ENCODE data around the gene KDM3B.
A peak's percentile ranks its signal among the peaks of the same experiment; 100 is the strongest.

Gene KDM3B

DNA sequence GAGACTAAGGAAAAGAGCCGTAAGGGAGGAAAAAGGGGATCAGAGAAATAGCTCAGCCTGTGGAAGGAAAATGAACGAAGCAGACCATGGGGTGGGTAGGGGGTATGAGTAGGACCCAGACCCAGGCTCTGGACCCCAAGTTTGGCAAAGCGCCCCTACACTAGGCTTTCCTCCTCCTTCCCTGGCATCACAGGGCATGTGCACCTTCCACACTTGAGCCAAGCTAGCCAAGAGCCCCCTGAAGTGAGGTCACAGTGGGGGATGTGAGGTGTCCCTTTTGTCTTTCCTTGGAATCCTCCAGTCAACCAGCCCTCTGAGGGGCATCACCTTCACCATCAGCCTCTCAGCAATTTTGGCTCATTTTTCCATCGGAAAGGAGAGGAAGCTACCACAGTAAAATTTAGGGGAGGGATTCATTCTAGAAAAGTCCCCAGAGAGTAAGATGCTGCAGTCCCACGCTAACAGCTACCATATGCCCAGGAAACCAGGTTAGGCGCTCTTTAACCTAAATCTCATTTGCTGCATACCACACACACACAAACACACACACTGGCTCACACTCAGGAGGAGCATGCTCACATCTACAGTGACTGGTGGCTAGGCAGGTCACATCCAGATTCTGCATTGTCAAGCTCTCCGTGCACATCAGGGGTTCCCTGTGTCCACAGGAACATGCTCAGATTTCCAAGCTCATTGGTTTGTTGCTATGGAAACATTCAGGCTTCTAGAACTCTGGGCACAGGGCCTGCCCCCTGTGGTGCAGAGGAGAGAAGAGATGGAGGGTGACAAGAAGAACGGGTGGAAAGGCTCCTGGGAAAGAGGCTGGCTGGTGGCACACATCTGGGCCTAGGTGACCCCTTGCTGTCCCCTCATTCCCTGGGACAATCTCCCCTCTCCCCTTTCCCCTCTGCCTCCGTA, 96.3 kb downstream of the KDM3B start:
- DNase-seq (ENCODE audit: low read depth), result no peak

DNA sequence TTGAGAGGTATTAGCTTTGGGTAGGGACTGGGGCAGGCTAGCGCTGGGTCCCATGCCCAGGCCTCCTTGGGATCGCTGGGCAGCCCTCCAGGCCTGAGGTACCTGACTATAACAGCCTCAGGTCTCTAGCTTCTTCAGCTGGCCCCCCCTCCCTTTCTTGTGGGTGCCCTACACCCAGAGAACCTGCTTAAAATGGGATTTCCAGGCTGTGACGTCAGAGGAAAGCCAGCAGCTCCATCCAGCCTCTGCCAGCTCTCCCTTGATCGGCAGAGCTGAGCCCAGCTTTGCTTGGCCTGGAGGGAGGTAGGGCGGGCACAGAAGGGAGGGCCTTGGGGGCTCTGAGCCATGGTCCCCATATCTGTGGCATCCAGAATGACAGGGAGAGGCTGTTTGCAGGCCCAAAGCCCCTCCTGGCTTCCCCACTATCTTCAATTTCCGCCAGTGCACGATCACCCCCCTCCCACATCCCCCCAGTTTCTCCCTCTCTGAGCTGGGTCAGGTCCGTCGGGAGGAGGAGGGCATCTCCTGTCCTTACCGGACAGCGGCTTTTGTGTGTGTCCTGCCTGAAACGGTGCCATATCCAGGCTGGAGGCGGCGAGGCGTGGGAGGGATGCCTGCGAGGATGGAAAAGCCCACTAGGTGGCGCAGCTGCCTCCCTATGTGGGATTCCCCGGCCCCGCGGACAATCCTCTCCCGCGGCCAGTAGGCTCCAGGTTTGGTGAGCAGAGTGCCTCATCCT, 97.2 kb downstream of the KDM3B start:
- DNase-seq (ENCODE audit: low read depth), result peak; percentile 59

DNA sequence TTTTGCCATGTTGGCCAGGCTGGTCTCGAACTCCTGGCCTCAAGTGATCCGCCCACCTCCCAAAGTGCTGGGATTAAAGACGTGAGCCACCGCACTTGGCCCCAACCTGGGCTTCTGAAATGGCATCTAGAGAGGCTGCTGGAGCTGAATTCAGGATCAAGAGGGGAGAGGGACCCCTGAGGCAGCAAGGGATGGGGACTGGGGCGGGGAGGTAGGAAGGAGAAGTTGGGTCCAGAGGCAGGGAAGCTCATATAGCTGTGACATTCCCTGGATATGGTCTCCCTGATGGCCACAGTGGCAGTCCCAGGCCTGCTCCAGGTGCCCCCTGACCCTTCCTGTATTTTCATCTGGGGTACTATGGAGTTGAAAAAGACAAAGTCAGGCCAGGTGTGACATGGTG, 98.5 kb downstream of the KDM3B start:
- DNase-seq (ENCODE audit: low read depth), result no peak

DNA sequence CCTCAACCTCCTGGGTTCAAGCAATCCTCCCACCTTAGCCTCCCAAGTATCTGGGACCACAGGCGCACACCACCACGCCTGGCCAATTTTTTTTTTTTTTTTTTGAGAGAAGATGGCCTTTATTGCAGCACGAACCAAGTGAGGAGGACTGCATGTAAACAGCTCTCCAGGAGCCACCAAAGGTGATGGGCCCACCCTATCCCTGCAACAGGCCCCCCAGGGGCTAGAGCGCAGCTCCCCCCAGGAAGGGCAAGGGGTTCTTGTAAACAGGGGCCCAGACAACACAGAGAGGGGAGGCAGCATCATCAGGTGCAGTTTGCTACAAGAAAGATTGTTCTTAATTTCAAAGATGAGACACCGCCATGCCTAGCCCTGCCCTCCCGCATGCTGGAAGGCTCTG, 100.2 kb downstream of the KDM3B start:
- DNase-seq (ENCODE audit: low read depth), result no peak

DNA sequence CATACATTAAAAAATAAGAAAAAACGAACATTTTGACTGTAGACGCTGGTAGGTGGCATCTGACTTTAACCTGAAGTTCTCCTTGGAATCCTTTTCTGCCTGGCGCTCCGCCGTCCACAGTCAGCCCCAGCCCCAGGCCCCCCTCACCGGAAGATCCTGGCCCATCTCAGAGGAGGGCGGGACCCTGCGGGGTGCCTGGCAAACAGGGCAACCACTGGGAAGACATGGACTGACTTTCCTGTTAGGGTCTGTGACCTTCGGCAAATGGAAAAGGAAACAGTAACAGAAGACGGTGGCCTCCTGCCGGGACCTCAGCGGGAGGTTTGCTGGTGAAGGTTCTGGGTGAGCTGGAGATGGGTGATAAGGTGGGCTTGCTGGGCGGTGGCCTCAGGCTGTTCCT, 101.1 kb downstream of the KDM3B start:
- DNase-seq (ENCODE audit: low read depth), result no peak

DNA sequence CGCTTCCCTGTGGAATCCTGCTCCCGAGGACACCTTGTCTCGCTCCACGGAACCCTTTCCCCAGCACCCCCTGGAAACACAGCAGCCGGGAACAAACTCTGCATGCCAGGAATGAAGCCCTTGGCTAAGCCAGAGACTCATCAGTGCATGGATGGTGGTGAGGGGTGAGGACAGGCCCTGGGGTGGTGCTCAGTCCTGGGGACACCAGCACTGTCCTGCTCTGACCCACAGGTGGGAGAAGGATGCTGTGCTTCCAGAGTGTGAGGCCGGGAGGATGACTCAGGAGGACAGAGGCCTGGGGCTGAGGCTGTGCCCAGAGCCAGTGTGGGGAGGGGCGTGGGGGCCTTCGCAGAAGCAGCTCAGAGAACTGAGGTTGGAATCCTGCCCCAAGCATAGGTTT, 101.6 kb downstream of the KDM3B start:
- DNase-seq (ENCODE audit: low read depth), result no peak

DNA sequence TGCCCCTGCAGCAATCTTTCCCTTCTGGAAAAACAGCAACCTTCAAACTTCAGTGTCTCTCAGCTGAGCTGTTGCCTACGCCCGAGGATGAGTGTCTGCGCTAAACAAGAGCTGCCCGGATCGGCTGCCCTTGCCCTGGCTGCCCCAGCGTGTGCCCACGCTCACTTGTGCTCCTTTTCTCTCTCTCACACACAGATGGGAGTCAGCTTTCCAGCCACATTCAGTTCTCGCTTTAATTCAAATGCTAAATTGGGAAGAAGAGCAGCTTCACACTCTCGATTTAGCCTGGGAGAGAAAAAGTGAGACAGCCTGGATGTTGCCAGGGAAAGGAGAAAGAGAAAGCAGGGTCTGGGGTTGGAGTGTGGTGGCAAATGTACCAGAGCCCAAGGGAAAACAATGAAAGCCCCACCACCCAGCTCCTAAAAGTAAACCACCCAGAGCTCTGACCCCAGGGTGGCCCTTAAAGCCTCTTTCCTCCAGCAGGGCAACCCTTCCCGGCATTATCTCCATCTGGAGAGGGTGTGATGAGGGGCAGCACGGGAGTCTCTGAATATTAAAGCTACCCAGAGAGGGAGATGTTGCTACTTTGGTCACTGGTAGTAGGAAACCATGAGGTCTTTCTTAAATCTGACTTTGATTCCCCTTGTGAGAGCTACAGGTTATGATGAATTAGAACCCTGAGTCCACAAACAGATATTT, 102.9 kb downstream of the KDM3B start:
- DNase-seq (ENCODE audit: low read depth), result no peak

DNA sequence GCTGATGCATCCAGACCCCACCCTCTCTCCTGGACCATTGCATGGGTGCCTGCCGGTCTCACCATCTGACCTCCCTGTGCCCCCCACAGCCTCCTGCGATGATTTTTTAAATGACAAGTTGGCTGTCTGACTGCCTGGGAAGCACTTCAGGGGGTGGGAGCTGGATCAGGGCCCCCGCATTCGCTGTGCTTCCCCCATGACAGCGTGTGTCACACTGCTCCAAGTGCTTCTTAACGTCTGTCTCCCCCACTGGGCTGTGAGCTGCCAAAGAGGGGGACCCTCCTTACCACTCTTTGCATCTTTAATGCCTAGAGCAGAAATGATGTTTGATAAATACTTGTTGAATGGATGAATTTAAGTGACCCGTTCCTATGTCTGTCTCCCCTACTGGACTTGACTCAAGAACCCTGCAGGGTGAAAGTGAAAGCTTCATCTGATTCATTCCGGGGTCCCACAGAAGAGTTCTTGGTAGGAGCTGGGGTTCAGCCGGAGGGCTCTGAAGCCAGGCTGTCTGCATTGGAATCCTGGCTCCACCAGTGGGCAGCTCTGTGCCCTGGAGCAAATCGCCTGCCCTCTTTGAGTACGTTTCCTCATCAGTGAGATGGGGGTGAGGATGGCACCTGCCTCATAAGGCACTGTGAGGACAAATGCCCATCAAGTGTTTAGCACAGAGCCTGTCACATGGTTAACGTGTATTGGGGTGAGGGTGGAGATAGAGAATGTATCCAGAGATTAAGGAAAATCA, 105.2 kb downstream of the KDM3B start:
- DNase-seq (ENCODE audit: low read depth), result no peak

DNA sequence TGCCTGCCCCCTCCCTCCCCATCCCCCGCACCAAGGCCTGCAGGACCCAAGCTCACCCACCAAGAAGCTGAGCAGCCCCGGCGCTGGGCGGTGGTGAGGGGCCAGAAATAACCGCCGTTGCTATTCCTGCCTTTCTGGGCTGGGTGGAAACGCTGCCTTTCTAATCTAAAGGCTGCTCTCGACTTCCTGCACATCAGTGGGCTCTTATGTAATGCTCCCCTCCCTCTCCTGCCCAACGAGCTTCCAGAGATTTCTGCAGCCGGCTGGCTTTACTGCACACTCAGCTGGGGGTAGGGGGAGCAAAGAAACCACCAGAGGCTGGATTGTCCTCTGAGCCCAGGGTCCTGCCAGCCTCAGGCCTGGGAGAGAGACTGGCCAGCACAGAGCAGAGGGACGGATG, 105.9 kb downstream of the KDM3B start:
- no peak for DNase-seq (ENCODE audit: low read depth)

DNA sequence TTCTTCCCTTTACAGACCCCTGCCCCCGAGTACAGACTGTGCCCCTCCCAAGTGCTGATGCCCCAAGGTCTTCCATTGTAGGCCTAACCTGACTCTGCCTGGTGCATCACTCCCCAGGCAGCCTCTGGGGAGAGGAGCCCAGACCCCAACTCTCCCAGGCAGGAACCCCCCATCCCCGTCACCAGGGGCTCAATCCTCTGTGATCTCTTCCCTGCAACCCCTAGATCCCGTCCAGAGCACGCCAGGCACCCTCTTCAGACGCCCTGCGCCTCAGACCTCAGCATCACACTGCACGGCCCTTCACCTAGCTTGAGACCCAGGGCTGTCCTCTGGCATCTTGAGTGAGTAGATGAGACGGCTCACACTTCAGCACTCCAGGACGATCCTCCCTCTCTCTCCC, 106.4 kb downstream of the KDM3B start:
- no peak for DNase-seq (ENCODE audit: low read depth)

DNA sequence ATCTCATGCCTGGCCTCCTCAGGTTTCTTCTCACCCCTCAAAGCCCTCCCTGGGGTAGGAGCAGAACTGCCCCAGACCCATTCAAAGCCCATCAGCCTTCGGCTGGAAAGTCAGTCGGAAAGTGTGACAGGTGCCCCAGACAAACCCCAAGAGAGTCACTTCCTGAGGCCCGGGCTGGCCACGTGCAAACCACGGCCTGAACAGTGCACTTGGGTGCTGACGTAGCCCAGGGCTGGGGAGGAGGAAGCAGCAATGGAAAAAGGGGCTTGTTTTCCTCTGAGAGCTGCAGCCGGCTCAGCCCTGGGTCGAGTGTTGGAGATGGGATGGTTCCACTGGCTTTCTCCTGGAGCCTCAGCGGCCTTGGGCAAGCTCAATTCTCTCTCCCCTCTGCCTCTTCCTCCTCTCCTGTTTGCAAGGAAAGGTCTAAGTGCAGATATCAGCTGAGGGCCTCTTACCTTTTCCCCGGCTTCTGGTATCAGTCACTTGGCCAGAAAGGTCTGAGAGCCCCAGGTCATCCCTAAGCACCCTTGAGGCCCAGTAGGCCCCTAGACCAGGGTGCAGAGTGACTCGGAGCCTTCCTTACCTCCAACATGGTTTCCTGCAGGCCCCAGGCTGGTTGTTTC, 106.9 kb downstream of the KDM3B start:
- DNase-seq (ENCODE audit: low read depth), result peak; percentile 71

DNA sequence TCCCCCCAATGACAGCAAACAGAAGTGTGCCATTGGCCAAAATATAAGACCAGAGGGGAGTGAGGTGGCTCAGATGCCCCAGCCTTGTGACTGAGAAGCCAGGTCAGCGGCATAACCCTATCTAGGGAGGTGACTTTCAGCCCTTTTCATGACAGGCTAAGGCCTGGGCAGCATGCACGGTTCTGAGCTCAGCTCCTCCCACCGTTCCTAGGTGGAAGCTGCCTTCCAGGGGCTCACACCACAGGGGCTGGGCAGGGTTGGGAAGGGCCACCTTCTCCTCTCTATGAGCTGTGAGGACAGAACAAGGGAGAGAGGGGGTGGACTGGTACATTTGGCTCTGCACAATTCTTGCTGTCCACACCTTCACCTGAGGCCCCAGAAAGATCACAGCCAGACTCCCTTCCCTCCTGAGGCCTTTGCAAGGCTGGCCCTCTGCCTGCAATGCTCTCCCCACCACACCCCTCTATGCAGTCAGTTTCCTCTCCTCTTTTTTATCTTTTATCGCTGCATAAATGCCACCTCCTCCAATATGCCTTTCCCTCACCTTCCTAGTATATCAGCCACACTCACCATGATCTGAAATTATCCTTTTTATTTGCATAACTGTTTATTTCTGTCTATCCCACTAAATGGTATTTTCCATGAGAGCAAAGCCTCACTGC, 107.7 kb downstream of the KDM3B start:
- DNase-seq (ENCODE audit: low read depth), result no peak

DNA sequence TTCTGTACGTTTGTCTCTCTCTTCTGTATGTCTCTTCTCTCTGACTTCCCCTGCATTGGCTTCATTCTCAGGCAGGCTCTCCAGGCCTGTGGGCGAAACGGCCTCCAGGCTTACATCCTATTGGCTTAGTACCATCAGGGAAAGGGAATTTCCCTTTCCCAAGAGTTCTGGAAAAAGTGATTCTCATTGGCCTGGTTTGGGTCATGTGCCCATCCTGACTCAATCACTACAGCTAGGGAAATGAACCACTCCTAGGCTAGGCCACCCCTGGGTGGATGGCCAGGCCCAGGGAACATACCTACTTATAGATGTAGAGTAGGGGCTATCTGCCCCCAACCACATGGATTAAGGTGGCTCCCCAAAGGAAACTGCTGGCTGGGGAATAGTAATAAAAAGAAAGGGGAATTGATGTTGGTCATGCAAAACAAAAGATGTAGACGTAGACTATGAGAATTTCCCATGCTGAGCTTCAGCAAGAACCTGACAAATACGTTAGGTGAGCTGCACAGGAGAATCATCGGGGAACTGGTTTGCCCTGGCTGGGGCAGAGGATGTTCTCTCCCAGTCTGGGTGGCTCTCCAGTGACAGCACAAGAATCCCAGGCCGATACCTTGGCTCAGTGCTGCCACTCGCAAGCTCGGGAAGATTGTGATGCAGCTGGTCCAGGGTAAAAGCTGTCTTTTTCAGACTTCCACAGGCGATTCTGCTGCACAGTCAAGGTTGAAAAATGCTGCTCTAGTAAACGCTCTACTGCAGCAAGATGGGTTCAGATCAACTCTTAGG, 109.0 kb downstream of the KDM3B start:
- DNase-seq (ENCODE audit: low read depth), result no peak

DNA sequence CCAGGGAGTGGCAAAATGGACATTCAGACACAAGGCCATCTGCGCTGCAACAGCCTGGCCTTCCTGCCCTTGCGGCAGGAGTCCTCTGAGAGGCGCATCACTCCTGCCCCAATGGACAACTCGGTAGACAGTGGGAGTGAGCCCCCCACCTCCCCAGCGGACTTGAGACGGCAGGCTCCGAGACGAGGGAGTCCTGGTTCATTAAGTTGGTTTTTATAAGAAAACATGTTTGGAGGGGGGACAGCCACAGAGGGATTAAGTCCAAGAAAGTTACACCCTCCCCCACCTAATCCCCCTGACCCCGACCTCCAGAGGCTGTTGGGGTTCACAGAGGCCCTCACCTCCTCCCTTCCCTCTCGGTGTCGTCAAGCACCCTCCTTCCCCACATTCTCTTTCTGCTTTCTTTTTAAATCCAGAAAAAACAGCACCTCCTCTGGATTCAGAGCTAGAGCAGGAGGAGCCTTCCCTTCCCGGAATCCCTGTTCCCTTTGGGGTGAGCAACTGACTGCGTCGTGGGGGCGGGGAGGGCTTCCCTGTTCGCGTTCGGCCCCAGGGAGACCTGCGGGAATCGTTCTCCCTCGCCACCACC, 111.0 kb downstream of the KDM3B start:
- no peak for DNase-seq (ENCODE audit: low read depth)

DNA sequence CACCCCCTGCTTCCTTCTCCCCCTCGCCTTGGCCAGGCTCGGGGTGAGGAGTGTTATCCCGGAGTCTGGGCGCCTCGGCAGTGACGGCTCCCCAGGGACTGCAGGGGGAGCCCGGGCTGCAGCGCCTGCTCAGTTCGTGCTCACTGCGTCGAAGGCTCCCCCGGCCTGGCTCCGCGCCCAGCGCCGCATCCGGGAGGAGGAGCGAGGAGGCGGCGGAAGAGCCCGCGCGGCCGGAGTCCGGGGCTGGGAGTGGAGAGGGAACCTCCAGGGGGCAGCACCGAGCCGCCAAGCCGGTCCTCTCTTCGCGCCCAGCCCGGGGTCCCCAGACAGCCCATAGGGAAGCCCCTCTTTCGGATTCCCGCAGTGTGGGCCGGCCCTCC, 111.5 kb downstream of the KDM3B start:
- peak; percentile 88 for DNase-seq (ENCODE audit: low read depth)

DNA sequence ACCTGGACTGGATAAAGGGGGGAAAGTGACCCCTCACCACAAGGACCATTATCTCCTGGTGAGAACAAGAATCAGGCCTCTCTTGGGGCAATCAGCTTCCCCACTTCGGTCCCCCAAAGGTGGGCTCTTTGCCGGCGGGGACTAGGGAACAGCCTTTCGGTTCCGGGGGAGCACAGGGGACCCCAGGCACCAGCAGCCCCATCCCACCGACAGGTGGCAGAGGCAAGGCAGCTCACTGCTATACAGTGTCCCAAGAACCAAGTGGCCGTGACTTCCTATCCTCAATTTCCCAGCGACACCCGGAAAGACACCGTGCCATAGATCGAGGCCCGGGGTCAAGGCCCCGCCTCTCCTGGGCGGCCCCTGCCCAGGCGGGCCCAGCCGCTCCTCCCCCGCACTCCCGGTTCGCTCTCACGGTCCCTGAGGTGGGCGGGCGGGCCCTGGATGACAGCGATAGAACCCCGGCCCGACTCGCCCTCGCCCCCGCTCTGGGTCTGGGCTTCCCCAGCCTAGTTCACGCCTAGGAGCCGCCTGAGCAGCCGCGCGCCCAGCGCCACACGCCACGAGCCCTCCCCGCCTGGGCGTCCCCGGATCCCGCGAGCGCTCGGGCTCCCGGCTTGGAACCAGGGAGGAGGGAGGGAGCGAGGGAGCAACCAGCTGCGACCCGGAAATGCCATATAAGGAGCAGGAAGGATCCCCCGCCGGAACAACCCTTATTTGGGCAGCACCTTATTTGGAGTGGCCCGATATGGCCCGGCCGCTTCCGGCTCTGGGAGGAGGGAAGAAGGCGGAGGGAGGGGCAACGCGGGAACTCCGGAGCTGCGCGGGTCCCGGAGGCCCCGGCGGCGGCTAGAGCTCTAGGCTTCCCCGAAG, 112.1 kb downstream of the KDM3B start:
- DNase-seq (ENCODE audit: low read depth), result peak; percentile 95

DNA sequence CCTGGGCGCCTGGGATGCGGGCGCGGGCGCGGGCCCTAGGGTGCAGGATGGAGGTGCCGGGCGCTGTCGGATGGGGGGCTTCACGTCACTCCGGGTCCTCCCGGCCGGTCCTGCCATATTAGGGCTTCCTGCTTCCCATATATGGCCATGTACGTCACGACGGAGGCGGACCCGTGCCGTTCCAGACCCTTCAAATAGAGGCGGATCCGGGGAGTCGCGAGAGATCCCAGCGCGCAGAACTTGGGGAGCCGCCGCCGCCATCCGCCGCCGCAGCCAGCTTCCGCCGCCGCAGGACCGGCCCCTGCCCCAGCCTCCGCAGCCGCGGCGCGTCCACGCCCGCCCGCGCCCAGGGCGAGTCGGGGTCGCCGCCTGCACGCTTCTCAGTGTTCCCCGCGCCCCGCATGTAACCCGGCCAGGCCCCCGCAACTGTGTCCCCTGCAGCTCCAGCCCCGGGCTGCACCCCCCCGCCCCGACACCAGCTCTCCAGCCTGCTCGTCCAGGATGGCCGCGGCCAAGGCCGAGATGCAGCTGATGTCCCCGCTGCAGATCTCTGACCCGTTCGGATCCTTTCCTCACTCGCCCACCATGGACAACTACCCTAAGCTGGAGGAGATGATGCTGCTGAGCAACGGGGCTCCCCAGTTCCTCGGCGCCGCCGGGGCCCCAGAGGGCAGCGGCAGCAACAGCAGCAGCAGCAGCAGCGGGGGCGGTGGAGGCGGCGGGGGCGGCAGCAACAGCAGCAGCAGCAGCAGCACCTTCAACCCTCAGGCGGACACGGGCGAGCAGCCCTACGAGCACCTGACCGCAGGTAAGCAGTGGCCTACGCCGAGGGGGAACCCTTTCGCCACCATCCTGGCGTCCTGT, 113.0 kb downstream of the KDM3B start, which contains the start of gene EGR1:
Gene EGR1, plus strand, starts transcription at position 219 of the 864 bp plus-strand sequence. Its CDS starts 283 bp downstream, at position 502.
- DNase-seq (ENCODE audit: low read depth), result peak; percentile 94
